ES-I3 (cell line): ENCODE data around the gene FBXO33.

Experiments used
- H3K36me3 ChIP-seq: 2 replicates; pipeline ENCODE4 v1.6.1; 2013; ENCODE audit warnings: mild to moderate bottlenecking, low read length, control low read depth, moderate library complexity; ENCODE audit not compliant: insufficient read depth
- H3K4me1 ChIP-seq: 2 replicates; pipeline ENCODE4 v1.6.1; 2013; ENCODE audit warnings: mild to moderate bottlenecking, control low read depth, low read length; ENCODE audit not compliant: insufficient read depth
- H3K9ac ChIP-seq: 2 replicates; pipeline ENCODE4 v1.6.1; 2013; ENCODE audit warnings: low read depth, mild to moderate bottlenecking, low read length, moderate library complexity
- H3K9me3 ChIP-seq: 2 replicates; pipeline ENCODE4 v1.6.1; 2013; ENCODE audit warnings: mild to moderate bottlenecking, low read length, moderate library complexity; ENCODE audit not compliant: control insufficient read depth, insufficient read depth

FBXO33 gene

GRCh38 chr14:39432179-39432618 lies at the start of gene FBXO33:
TSS of gene FBXO33 (minus strand) at chr14:39432433. CDS start at chr14:39432162, 271 bp downstream.
- Histone ChIP-seq H3K9ac (peak within 1 kb of the TSS; percentile 84), H3K36me3 (no peaks in the 10 kb centered on the region), H3K4me1 (no peaks in the 10 kb centered on the region; the same call in 1 of the 2 replicates)

GRCh38 chr14:39474416-39474911 lies 42.2 kb upstream of the FBXO33 start:
- Histone ChIP-seq H3K36me3 (no peaks in the 10 kb centered on the region), H3K9me3 (no peaks in the 10 kb centered on the region), H3K4me1 (no peaks in the 10 kb centered on the region), H3K9ac (no peak overlapping the region)

More at GRCh38 chr14:39432179-39432618, at the start of gene FBXO33:
- no peaks in the 10 kb centered on the region for H3K9me3 ChIP-seq

- Histone ChIP-seq H3K4me1 (peaks cover 4% of the 10 kb centered on the region; the same call in 1 of the 2 replicates), H3K9ac (no peak overlapping the region), H3K36me3 (no peaks in the 10 kb centered on the region), H3K9me3 (no peaks in the 10 kb centered on the region)
These were observed 39.8 kb upstream of the FBXO33 start for GRCh38 chr14:39472078-39472477.

- Histone ChIP-seq H3K4me1 (peaks cover 4% of the 10 kb centered on the region; the same call in 1 of the 2 replicates), H3K9me3 (no peaks in the 10 kb centered on the region), H3K9ac (no peak overlapping the region), H3K36me3 (no peaks in the 10 kb centered on the region)
These were observed 37.0 kb upstream of the FBXO33 start for GRCh38 chr14:39469094-39469710.

GRCh38 chr14:39467889-39468524 lies 35.8 kb upstream of the FBXO33 start:
- Histone ChIP-seq H3K4me1 (peaks cover 4% of the 10 kb centered on the region; the same call in 1 of the 2 replicates), H3K36me3 (no peaks in the 10 kb centered on the region), H3K9ac (no peak overlapping the region), H3K9me3 (no peaks in the 10 kb centered on the region)

- Histone ChIP-seq H3K9me3 (no peaks in the 10 kb centered on the region), H3K36me3 (no peaks in the 10 kb centered on the region), H3K4me1 (0 out of 2 replicates have a peak, but pooled peaks cover 2% of the 10 kb centered on the region), H3K9ac (no peak overlapping the region)
These were observed 27.7 kb upstream of the FBXO33 start for GRCh38 chr14:39459795-39460478.

GRCh38 chr14:39456702-39457250 lies 24.5 kb upstream of the FBXO33 start:
- Histone ChIP-seq H3K36me3 (no peaks in the 10 kb centered on the region), H3K9me3 (no peaks in the 10 kb centered on the region), H3K9ac (no peak overlapping the region), H3K4me1 (0 out of 2 replicates have a peak, but pooled peaks cover 3% of the 10 kb centered on the region)

GRCh38 chr14:39454906-39455539 lies 22.8 kb upstream of the FBXO33 start:
- Histone ChIP-seq H3K9me3 (no peaks in the 10 kb centered on the region), H3K9ac (no peak overlapping the region), H3K4me1 (0 out of 2 replicates have a peak, but pooled peaks cover 3% of the 10 kb centered on the region), H3K36me3 (no peaks in the 10 kb centered on the region)

- Histone ChIP-seq H3K9ac (no peak overlapping the region), H3K9me3 (no peaks in the 10 kb centered on the region), H3K36me3 (no peaks in the 10 kb centered on the region), H3K4me1 (0 out of 2 replicates have a peak, but pooled peaks cover 3% of the 10 kb centered on the region)
These were observed 20.4 kb upstream of the FBXO33 start for GRCh38 chr14:39452680-39453079.

GRCh38 chr14:39451811-39452210 lies 19.6 kb upstream of the FBXO33 start:
- no peak overlapping the region for H3K9ac ChIP-seq
- H3K36me3 ChIP-seq: no peaks in the 10 kb centered on the region
- H3K4me1 ChIP-seq: 0 out of 2 replicates have a peak, but pooled peaks cover 3% of the 10 kb centered on the region
- H3K9me3 ChIP-seq: no peaks in the 10 kb centered on the region

GRCh38 chr14:39447175-39447661 lies 15.0 kb upstream of the FBXO33 start:
- Histone ChIP-seq H3K4me1 (no peaks in the 10 kb centered on the region), H3K9me3 (no peaks in the 10 kb centered on the region; the same call in 1 of the 2 replicates), H3K36me3 (no peaks in the 10 kb centered on the region), H3K9ac (no peak overlapping the region)

GRCh38 chr14:39446131-39446744 lies 14.0 kb upstream of the FBXO33 start:
- no peak overlapping the region for H3K9ac ChIP-seq
- H3K9me3 ChIP-seq: no peaks in the 10 kb centered on the region; the same call in none of the 2 replicates
- no peaks in the 10 kb centered on the region for H3K36me3 ChIP-seq
- H3K4me1 ChIP-seq: no peaks in the 10 kb centered on the region

- Histone ChIP-seq H3K9me3 (no peaks in the 10 kb centered on the region; the same call in none of the 2 replicates), H3K4me1 (no peaks in the 10 kb centered on the region), H3K36me3 (no peaks in the 10 kb centered on the region), H3K9ac (no peak overlapping the region)
These were observed 10.1 kb upstream of the FBXO33 start for GRCh38 chr14:39442293-39442692.
